HFFc6 (cell line): Measurements from ENCODE around the gene ADTRP. TPM values are rescaled to one million over a fixed set of nuclear protein-coding genes. Genes with fewer than 3 reads are reported as not detected.

ENCODE experiments used
- DNase-seq: peaks from one replicate; pipeline ENCODE4 v3.0.0-alpha.2; 2018
- H3K27ac Mint-ChIP-seq: 2 replicates; pipeline ENCODE4 v1.8.0; 2020; ENCODE audit warnings: mild to moderate bottlenecking, mixed read lengths
- H3K27me3 Mint-ChIP-seq: 2 replicates; pipeline ENCODE4 v1.8.0; 2021; ENCODE audit warnings: mild to moderate bottlenecking, moderate library complexity, mixed read lengths; ENCODE audit not compliant: insufficient read depth
- H3K36me3 Mint-ChIP-seq: 2 replicates; pipeline ENCODE4 v1.8.0; 2021; ENCODE audit warnings: low read depth, mixed read lengths
- H3K4me1 Mint-ChIP-seq: 2 replicates; pipeline ENCODE4 v1.8.0; 2020; ENCODE audit warnings: low read depth, mixed read lengths
- H3K4me3 Mint-ChIP-seq: 2 replicates; pipeline ENCODE4 v1.8.0; 2020; ENCODE audit warnings: mild to moderate bottlenecking, moderate library complexity, mixed read lengths
- H3K9me3 Mint-ChIP-seq: 2 replicates; pipeline ENCODE4 v1.8.0; 2020; ENCODE audit warnings: mild to moderate bottlenecking, mixed read lengths
- CTCF ChIP-seq: fragments of 200-600 bp; sonication (generic); IDR thresholded peaks from 2 replicates; pipeline ENCODE4 v1.5.0; 2021; ENCODE audit warnings: antibody characterized with exemption, mild to moderate bottlenecking
- total RNA-seq, 6 experiments: library from RNA; stranded (reverse); fragmentation: NEBNext Ultra II Directional; extraction: Animal tissue kit (Norgen Biotek cat#: 25700); gene quantifications; 2 replicates in 1 of 6; 3 replicates in 5 of 6; pipeline ENCODE4 v1.2.3, GENCODE V29; 2021

The ADTRP gene
- total RNA-seq, 6 experiments from 2014 or later: 0.24 to 0.99 (median 0.84) TPM

DNA sequence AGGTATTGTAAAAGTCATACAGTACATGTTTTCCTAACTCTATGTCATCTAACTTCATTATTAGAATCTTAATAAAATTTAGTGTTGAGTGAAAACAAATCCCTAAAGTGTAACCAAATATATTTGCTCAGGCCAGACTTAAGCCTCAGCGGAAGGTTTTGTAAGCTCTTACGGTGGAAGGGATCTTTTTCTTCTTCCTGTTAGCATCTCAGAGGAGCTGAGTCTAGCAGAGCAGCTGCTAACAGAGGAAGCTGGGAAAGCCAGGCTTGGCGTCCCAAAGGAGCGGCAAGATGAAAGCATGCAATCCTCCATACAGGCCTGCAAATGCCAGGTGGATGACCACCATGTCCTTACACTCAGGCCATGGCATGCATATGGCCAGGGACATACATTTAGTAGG, 72.4 kb downstream of the ADTRP start:
- Mint-ChIP-seq H3K4me1 (peaks cover 19% of the 10 kb centered on the region), H3K9me3 (no peaks in the 10 kb centered on the region), H3K4me3 (no peak overlapping the region), H3K36me3 (no peaks in the 10 kb centered on the region), H3K27me3 (no peaks in the 10 kb centered on the region), H3K27ac (no peak overlapping the region)
- no peak for DNase-seq
- no peak for TF ChIP-seq CTCF

DNA sequence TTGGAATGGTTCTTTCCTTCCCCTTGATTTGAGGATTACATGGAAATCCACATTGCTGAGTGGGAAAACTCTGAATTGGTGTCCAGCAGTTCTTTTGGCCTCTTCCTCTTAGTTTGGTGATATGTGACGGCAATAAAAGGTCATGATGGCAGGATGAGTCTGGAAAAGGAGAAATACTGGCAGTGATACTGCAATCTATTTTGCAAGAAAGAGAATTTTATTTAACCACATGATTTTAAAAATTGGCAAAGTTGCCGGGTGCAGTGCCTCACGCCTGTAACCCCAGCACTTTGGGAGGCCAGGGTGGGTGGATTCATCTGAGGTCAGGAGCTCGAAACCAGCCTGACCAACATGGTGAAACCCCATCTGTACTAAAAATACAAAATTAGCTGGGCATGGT, 73.1 kb downstream of the ADTRP start:
- no peak for TF ChIP-seq CTCF
- no peak for DNase-seq
- Mint-ChIP-seq H3K4me1 (peaks cover 16% of the 10 kb centered on the region), H3K36me3 (no peaks in the 10 kb centered on the region), H3K4me3 (no peak overlapping the region), H3K9me3 (no peaks in the 10 kb centered on the region), H3K27ac (no peak overlapping the region), H3K27me3 (no peaks in the 10 kb centered on the region)

GRCh38 chr6:11705069-11705468, 73.5 kb downstream of the ADTRP start:
- TF ChIP-seq CTCF: no peak
- no peak for DNase-seq
- H3K9me3 Mint-ChIP-seq: no peaks in the 10 kb centered on the region
- no peaks in the 10 kb centered on the region for H3K27me3 Mint-ChIP-seq
- no peak overlapping the region for H3K4me3 Mint-ChIP-seq
- no peaks in the 10 kb centered on the region for H3K36me3 Mint-ChIP-seq
- H3K4me1 Mint-ChIP-seq: peaks cover 15% of the 10 kb centered on the region
- H3K27ac Mint-ChIP-seq: no peak overlapping the region

GRCh38 chr6:11703725-11704124, 74.9 kb downstream of the ADTRP start:
- H3K36me3 Mint-ChIP-seq: no peaks in the 10 kb centered on the region
- no peak overlapping the region for H3K4me3 Mint-ChIP-seq
- no peaks in the 10 kb centered on the region for H3K9me3 Mint-ChIP-seq
- peaks cover 23% of the 10 kb centered on the region for H3K4me1 Mint-ChIP-seq
- no peak for TF ChIP-seq CTCF
- H3K27me3 Mint-ChIP-seq: no peaks in the 10 kb centered on the region; the same call in 1 of the 2 replicates
- H3K27ac Mint-ChIP-seq: no peak overlapping the region
- no peak for DNase-seq

GRCh38 chr6:11702500-11703130, 76.0 kb downstream of the ADTRP start:
- H3K27me3 Mint-ChIP-seq: no peaks in the 10 kb centered on the region; the same call in 1 of the 2 replicates
- peaks cover 23% of the 10 kb centered on the region for H3K4me1 Mint-ChIP-seq
- no peak overlapping the region for H3K4me3 Mint-ChIP-seq
- H3K36me3 Mint-ChIP-seq: no peaks in the 10 kb centered on the region
- H3K9me3 Mint-ChIP-seq: no peaks in the 10 kb centered on the region
- peak; percentile 56 for DNase-seq
- TF ChIP-seq CTCF: no peak
- H3K27ac Mint-ChIP-seq: peak overlapping the region; percentile 2
